ENCODE measurements around the gene KCNMB2.
"Not testable (repeated sequence)": the region's sequence is repeated elsewhere in the genome, so short reads cannot be mapped to it uniquely, and the experiment has no call there.

The KCNMB2 gene

DNA sequence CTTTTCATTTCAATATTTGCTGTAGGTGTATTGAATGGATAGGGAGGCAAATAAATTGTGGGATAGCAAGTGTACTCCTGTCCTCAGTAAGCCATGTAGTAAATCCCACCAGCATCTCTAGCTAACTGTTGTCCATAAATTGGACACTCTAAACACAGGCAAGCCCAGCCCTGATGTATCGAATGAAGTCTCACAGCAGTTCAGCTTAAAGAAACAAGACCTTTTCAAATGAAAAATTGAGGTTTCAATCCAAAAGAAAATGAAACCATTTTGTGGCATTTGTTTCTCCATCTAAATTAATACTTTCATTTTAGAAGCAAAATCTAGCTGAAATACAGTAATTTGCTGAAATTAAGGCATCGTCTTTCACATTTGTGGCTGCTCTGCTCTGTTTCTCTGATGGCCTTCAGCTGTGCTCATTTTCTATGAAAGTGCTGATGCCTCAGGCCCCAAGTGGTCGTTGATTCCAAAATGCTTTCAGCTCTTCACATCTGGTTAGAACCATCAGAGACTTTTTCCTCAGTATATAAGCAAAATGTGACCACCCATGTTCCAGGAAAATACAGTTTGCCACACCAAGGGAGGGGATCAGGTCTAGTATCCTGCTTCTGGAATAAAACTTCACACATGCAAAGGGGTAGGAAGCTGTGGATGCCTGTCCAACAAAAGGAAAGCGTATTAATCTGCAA is 290.3 kb downstream of the KCNMB2 start:
- no peak for DNase-seq

GRCh38 chr3:178827285-178827856 is 291.1 kb downstream of the KCNMB2 start:
- DNase-seq, result no peak

- no peak for DNase-seq
Observed at GRCh38 chr3:178833695-178834094, 297.5 kb downstream of the KCNMB2 start.

DNA sequence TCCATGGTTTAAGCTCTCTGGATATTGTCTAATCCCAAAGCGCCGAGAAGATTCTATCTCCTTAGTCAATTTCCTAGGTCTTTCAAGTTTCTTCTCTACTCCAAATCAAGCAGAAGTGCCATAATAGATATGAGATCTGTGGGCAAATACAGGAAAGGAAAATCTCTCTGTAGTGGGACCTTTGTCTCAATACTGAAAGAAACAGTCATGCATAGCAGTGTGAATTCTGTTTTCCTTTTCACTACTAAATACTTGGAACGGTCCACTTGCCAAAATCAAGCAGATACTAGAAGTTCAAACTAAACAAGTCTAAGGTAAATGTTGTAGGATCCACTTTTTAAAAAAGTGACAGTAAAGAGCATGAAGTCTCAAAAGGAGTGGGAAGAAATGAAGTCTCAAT is 298.8 kb downstream of the KCNMB2 start:
- no peak for DNase-seq

GRCh38 chr3:178837512-178837911 is 301.3 kb downstream of the KCNMB2 start:
- DNase-seq, result no peak

DNA sequence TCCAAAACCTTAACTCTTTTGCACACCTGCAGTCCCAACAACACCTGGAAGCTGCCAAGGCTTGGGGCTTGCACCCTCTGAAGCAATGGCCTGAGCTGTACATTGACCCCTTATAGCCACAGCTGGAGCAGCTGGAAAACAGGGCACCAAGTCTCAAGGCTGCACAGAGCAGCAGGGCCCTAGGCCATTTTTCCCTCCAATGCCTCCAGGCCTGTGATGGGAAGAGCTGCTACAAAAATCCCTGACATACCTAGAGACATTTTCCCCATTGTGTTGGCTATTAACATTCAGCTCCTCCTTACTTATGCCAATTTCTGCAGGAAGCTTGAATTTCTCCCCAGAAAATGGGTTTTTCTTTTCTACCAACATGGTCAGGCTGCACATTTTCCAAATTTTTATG is 304.4 kb downstream of the KCNMB2 start:
- no peak for DNase-seq

DNA sequence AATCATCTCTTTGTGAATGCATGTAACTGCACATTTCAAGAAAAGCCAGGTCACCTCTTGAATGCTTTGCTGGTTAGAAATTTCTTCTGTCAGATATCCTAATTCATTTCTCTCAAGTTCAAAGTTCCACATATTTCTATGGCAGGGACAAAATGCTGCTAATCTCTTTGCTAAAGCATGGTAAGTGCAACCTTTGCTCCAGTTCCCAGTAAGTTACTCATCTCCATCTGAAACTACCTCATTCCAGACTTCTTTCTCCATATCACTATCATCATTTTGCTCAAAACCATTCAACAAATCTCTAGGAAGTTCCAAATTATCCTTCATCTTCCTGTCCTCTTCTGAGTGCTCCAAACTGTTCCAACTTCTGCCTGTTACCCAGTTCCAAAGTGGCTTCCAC is 304.8 kb downstream of the KCNMB2 start:
- DNase-seq, result no peak

- DNase-seq, result no peak
Observed at GRCh38 chr3:178844916-178845315, 308.7 kb downstream of the KCNMB2 start.

- peak; percentile 84 for DNase-seq
Observed at GRCh38 chr3:178845420-178846118, 309.3 kb downstream of the KCNMB2 start.

DNA sequence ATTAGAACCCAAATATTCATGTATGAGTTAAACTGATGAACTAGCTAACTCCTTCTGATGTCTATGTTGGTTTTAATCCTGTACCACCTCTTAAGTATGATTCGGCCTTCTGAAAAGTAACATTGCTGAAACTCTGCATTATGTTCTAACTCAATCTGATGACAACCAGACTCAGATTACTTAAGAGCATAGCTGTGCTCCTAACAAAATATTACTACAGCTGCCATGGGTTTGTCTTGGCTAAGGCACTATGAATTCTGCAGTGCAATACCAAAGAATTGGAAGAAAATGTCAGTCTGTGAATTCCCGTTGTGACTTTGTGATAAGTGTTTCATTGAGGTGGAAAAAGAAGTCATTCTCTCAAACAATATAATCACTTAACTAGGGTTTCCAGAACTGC is 311.0 kb downstream of the KCNMB2 start:
- no peak for DNase-seq

DNA sequence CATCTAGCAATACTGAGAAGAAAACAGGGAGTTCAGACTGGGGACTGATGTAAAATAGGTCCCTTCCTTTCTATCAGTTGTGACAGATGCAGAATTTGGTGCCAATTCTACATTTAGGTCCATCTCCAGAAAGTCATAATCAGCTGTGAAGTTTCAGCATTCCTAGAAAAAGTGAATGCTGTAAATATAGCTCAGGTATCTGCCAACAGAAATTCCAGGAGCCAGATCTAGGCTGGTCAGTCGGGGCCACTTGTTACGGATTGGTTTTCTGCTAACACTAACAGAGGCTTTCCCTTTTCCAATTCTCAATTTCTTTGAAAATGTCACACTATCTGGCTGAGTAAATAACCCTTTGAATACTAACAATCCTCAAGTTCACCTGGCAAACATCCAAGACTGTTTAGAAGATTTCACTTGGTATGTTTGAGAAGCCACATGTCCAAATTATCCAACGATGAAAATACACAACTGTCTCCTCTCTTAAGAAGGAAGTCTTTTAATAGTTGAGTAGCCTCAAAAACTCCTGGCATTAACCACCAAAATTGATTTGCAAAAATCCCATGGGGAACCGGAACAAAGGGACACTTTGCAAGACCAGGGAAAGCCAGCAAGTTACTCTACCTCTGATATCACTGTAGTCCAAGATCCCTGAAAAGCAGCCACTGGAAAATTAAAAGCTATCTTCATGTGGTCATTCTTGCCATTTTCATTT is 313.1 kb downstream of the KCNMB2 start:
- no peak for DNase-seq

DNA sequence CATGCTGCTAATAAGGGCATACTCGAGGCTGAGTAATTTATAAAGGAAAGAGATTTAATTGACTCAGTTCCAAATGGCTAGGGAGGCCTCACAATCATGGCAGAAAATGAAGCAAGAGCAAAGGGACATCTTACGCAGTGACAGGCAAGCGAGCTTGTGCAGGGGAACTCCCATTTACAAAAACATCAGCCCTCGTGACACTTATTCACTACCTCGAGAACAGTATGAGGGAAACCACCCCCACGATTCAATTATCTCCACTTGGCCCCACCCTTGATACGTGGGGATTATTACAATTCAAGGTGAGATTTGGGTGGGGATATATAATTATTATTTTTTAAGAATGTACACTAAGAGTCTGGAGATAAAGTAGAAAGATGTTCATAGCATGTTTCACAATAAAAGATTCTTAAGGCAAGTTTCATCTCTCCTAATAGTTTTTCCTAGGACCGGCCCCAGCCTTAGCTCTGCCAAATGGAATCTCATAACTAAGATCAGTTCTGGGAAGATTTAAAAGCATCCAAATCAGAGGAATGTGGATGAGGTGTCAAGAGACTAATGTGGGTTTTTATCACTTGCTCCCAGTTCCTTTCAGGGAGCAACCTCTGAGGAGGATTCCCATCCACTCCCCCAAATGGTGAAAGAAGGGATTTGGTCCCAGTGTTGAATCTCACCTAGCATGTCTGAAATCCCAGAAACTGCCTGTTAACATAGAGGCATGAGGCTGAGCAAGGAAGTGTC is 314.4 kb downstream of the KCNMB2 start:
- no peak for DNase-seq

DNA sequence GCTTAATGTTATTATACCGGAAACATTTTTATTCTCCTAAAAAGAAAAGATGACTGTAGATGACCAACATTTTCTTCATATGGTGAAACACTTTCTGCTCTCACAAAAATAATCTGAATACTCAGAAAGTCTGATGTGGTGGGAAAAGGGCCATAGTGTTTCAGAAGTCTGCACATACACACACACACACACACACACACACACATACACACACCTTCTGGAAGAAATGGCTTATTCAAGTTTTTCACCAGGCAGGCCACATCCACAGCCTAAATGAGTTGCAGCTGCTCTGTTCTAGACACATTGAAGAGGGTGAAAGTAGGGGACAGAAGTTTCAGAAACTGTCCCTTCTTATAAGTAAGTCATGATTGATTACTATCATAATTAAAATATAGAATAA is 315.3 kb downstream of the KCNMB2 start:
- DNase-seq, result no peak

DNA sequence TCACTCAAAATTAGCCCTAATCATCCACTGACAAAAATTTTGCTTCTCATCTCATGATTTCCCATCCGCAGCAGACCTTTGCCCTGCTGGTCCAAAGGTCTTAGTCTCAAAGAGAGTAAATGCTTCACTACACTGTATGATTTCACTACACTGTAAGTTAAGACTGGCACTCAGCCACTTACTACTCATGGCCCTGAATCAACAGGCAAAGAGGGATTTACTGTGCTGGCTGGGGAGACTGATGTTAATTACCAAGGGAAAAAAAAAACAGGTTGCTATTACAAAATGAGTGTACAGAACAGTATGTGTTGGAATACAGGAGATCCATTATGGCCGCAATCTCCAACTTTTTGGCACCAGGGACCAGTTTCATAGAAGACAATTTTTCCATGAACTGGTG is 320.6 kb downstream of the KCNMB2 start:
- no peak for DNase-seq

- DNase-seq, result no peak
Observed at GRCh38 chr3:178859386-178859785, 323.1 kb downstream of the KCNMB2 start.

- DNase-seq, result not testable (repeated sequence)
Observed at GRCh38 chr3:178859900-178860436, 323.7 kb downstream of the KCNMB2 start.

DNA sequence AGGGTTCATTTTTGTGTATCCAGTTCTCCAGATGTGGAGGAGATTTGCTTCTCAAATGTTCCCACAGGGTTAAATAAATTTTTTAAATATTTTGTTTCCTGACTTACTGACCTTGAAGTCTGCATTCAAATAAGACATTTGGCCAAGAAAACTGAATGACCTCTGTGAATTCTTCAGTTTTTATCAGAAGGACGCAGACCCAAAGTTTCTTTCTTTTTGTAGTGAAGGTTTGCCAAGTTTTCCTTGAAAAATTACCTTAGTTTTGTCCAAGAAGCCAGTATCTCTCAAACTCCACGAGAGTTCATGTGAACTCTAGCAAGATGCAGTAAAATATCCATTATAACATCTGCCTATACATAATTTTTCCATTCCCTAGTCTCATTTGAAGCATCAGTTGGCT is 332.4 kb downstream of the KCNMB2 start:
- DNase-seq, result no peak

DNA sequence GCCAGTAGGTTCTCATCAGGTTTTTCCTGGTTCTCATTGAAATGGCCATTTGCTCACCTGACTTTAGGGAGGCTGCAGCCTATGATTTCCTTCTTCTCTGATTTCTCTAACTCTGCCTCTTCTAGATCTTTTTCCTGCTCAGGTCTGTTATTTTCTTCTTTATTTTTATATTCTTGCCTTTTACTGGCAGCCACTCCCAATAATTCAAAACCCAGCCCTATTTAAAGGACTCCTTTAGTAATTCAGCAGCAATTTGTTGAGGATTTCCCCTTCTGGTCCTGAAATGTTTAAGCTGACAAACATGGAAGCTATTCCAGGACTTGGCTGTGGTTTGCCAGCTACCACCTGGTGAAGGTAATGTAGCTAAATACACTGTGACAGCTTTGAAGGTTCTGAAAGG is 333.8 kb downstream of the KCNMB2 start:
- DNase-seq, result no peak

- no peak for DNase-seq
Observed at GRCh38 chr3:178875157-178875556, 338.9 kb downstream of the KCNMB2 start.

- no peak for DNase-seq
Observed at GRCh38 chr3:178875836-178876235, 339.6 kb downstream of the KCNMB2 start.

GRCh38 chr3:178880274-178880673 is 344.0 kb downstream of the KCNMB2 start:
- no peak for DNase-seq
